Measurements from ENCODE around the gene THBD.

Gene THBD

GRCh38 chr20:23037017-23037481 is 12.4 kb downstream of the THBD start:
- no peak for TF ChIP-seq RARB (CRISPR knock-in tag; IDR thresholded peaks at IDR 0.05)
- TF ChIP-seq TOX (CRISPR knock-in tag; IDR thresholded peaks at IDR 0.05; ENCODE audit: borderline replicate concordance) = no peak
- no peak for TF ChIP-seq ISL1 (CRISPR knock-in tag; IDR thresholded peaks at IDR 0.05)
- TF ChIP-seq BACH2 (CRISPR knock-in tag; IDR thresholded peaks at IDR 0.05; ENCODE audit: borderline replicate concordance) = no peak
- TF ChIP-seq CREB5 (CRISPR knock-in tag; IDR thresholded peaks at IDR 0.05; ENCODE audit: low read depth) = no peak
- TF ChIP-seq ZNF70 (CRISPR knock-in tag; IDR thresholded peaks at IDR 0.05) = no peak
- no peak for TF ChIP-seq PATZ1 (CRISPR knock-in tag; IDR thresholded peaks at IDR 0.05; ENCODE audit: borderline replicate concordance)
- TF ChIP-seq CSRNP3 (CRISPR knock-in tag; IDR thresholded peaks at IDR 0.05) = no peak
- TF ChIP-seq POU6F1 (CRISPR knock-in tag; IDR thresholded peaks at IDR 0.05; ENCODE audit: borderline replicate concordance, low read depth) = no peak
- no peak for TF ChIP-seq ZFP30 (CRISPR knock-in tag; IDR thresholded peaks at IDR 0.05)
- TF ChIP-seq ZFP3 (CRISPR knock-in tag; IDR thresholded peaks at IDR 0.05) = no peak
- no peak for TF ChIP-seq ZNF565 (CRISPR knock-in tag; conservative IDR thresholded peaks at IDR 0.05; ENCODE audit: low read depth)
- TF ChIP-seq OSR1 (CRISPR knock-in tag; IDR thresholded peaks at IDR 0.05) = no peak
- TF ChIP-seq CSDC2 (CRISPR knock-in tag; IDR thresholded peaks at IDR 0.05) = no peak
- TF ChIP-seq ZC3H10 (CRISPR knock-in tag; IDR thresholded peaks at IDR 0.05) = no peak
- TF ChIP-seq GLIS3 (CRISPR knock-in tag; IDR thresholded peaks at IDR 0.05) = no peak
- TF ChIP-seq PPARA (CRISPR knock-in tag; IDR thresholded peaks at IDR 0.05; ENCODE audit: borderline replicate concordance) = no peak
- TF ChIP-seq TSHZ2 (CRISPR knock-in tag; IDR thresholded peaks at IDR 0.05) = no peak
- no peak for TF ChIP-seq ZNF8 (CRISPR knock-in tag; IDR thresholded peaks at IDR 0.05)
- no peak for TF ChIP-seq ESRRG (CRISPR knock-in tag; IDR thresholded peaks at IDR 0.05)
- ATAC-seq = no peak

- no peak for ATAC-seq
- TF ChIP-seq ESRRG (CRISPR knock-in tag; IDR thresholded peaks at IDR 0.05) (no peak), ISL1 (CRISPR knock-in tag; IDR thresholded peaks at IDR 0.05) (no peak), TCF4 (CRISPR knock-in tag; IDR thresholded peaks at IDR 0.05; ENCODE audit: borderline replicate concordance) (no peak), PPARA (CRISPR knock-in tag; IDR thresholded peaks at IDR 0.05; ENCODE audit: borderline replicate concordance) (no peak), ZFP3 (CRISPR knock-in tag; IDR thresholded peaks at IDR 0.05) (no peak), CSRNP3 (CRISPR knock-in tag; IDR thresholded peaks at IDR 0.05) (no peak), TOX (CRISPR knock-in tag; IDR thresholded peaks at IDR 0.05; ENCODE audit: borderline replicate concordance) (no peak), POU6F1 (CRISPR knock-in tag; IDR thresholded peaks at IDR 0.05; ENCODE audit: borderline replicate concordance, low read depth) (no peak), GLIS3 (CRISPR knock-in tag; IDR thresholded peaks at IDR 0.05) (no peak), ZC3H10 (CRISPR knock-in tag; IDR thresholded peaks at IDR 0.05) (no peak), BACH2 (CRISPR knock-in tag; IDR thresholded peaks at IDR 0.05; ENCODE audit: borderline replicate concordance) (no peak), CREB5 (CRISPR knock-in tag; IDR thresholded peaks at IDR 0.05; ENCODE audit: low read depth) (no peak), ZNF8 (CRISPR knock-in tag; IDR thresholded peaks at IDR 0.05) (no peak), PATZ1 (CRISPR knock-in tag; IDR thresholded peaks at IDR 0.05; ENCODE audit: borderline replicate concordance) (no peak)
Observed at GRCh38 chr20:23036371-23036770, 13.1 kb downstream of the THBD start.

Data from SK-N-SH treated with all-trans-retinoic acid at 6 μM for 48 hours (cell line).